GM18526 (cell line): ENCODE measurements around the gene CARMIL3.

Experiments
- POLR2A ChIP-seq: IDR thresholded peaks from 3 replicates; pipeline ENCODE4 v1.6.1; 2011; ENCODE audit not compliant: insufficient read length; ENCODE audit errors: extremely low read depth

Gene CARMIL3

GRCh38 chr14:24063263-24063836 lies 11.5 kb downstream of the CARMIL3 start:
- TF ChIP-seq POLR2A = no peak

GRCh38 chr14:24064091-24064795 lies 12.4 kb downstream of the CARMIL3 start:
- no peak for TF ChIP-seq POLR2A

DNA sequence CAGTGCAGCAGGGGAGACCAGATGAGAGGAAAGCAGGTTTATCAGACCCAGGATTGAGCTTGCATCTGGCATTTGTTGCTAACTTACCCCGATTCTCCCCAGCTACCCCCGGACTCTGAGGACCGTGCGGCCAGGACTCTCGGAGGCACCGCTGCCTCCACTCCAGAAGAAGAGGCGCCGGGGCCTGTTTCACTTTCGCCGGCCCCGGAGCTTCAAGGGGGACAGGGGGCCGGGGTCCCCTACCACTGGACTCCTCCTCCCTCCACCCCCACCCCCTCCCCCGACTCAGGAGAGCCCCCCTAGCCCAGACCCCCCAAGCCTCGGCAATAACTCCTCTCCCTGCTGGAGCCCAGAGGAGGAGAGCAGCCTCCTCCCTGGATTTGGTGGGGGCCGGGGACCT lies 13.0 kb downstream of the CARMIL3 start:
- TF ChIP-seq POLR2A = no peak

DNA sequence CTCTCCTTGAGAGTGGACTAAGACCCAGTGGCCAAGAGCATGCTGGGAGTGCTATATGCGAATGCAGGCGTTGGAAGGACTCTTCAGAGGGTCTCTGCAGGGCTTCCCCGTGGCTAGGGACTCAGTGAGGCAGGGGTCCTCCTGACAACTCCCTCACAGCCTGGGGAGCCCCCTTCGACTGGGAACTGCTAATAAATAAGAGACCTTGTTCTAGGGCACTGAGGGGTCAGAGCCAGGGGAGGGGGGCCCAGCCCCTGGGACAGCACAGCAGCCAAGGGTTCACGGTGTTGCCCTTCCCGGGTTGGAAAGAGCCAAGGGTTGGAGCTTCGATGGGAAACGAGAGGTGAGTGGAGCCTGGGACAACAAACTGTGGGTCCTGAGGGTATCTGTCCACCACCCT lies 13.6 kb downstream of the CARMIL3 start:
- TF ChIP-seq POLR2A = no peak

DNA sequence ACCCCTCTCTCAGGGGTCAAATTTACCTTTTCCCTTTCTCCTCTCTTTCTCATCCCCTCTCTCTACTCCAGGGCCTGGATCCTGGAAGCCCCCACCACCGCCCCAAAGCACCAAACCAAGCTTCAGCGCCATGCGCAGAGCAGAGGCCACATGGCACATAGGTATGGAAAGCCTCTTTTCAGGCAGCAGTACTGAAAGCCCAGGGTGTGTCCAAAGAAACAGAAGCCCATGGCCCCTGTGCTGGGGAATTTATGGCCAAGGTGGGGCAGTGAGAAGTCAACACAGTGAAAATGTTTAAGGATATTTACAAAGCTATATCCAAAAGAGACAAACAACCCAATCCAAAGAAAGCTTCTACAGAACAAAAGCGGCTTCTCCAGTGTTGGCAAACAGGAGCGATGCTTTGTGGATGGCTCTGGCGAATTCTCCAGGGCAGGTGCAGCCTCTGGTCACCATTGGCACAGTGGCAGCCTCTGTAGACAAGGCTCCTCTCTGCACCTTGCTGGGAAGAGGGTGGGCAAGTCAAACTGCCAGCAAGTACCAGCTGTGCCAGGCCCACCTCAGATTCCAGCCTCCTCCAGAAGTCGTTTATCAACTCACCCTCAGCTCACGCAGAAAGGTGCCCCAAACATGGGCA lies 14.8 kb downstream of the CARMIL3 start:
- TF ChIP-seq POLR2A = no peak

DNA sequence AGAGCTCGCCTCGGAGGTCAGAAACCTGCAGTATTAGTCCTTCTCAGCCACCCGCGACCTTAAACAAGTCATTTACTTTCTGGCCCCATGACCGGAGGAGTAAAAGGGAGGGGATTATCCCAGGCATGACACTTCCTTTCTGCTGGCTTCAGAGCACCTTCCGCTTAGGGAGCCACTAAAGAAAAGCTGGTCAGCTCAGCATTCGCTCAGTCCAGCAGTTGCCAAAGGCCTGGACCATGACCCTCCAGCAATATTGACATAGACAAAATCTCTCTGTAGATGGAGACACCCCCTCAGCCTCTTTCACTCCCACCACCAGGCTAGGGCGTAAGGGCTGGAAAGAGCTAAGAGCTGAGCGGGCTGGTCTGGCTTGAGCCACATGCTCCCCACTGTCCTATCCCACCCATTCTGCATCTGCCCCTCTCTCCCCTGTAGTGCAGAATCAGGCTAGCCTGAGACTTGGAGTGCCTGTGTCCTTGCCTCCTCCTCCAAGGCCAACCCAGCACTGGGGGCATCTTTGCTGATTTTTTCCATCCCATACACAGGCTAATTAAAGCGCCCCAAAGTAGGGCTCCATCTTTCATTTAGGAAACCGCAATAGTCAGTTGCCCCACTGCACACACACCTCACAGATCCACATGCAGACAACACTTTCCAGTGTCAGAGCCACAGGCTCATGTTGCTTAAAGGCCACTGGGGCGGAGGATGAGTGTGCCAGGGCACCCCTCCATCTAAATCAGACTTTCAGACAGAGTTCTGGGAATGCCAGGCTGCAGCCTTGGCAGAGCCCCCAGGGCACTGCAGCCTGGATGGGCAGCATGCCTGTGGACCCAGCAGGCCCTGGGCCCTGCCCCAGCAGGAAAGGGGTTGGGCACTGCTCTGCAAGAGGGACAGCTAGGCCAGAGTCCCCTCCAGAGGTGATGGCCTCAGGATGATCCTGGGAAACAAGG lies 15.6 kb downstream of the CARMIL3 start:
- TF ChIP-seq POLR2A = no peak

DNA sequence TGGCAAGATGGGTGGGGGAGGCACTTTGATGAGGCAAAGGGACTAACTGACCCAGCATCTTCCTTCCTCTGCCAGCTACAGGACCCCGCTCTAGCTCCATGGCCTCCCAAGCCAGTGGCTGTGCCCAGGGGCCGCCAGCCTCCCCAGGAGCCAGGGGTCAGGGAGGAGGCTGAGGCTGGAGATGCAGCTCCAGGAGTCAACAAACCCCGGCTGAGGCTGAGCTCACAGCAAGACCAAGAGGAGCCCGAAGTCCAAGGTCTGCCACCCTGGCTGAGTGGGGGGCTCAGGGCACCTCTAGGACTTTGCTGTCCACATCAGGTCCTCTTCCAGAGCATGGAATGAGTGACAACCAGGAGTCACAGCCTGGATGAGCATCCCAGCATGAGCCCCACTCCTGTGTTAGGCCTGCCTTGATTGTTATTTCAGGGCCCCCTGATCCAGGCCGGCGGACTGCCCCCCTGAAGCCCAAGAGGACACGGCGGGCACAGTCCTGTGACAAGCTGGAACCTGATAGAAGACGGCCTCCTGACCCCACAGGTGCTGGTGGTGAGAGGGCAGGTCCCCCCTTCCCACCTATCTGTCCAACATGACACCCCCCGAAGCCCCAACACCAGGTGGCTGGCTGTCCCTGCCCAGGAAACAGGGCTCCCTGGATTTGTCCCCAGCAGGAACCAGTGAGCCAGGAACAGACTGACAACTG lies 17.1 kb downstream of the CARMIL3 start:
- TF ChIP-seq POLR2A = no peak

- TF ChIP-seq POLR2A = no peak
These were observed 17.6 kb downstream of the CARMIL3 start for GRCh38 chr14:24069411-24069735.

- no peak for TF ChIP-seq POLR2A
These were observed 18.7 kb downstream of the CARMIL3 start for GRCh38 chr14:24070285-24071143.

DNA sequence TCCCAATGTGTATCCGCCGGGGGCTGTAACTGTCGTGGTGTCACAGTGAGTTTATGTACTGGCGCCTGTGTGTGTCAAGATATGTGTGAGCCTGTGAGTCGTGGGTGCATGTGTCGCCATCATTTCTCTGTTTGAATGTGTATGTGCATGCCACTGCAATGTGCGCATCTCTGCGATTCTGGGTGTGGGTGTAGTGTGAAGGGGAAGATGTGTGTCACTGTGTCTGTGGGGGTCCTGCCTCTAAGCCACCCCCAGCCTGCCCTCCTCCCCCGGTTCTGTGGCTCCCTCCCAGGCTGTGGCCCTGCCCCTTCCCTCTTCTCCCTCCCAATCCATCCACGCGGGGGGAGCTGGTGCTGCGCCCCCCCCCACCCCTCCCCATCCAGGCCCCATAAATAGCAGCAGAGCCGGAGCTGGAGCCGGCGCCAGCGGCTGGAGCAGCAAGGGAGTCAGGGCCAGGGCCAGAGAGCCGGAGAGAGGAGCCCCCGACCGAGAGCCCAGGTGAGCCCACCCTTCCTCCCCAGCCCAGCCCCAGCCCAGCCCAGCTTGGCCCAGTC lies 19.4 kb downstream of the CARMIL3 start, which contains the start of gene CPNE6:
Gene CPNE6, plus strand, starts transcription at position 419 of the 554 bp plus-strand sequence. CDS start 1,375 bp downstream, outside the sequence.
- no peak for TF ChIP-seq POLR2A

GRCh38 chr14:24071836-24072430 lies 20.1 kb downstream of the CARMIL3 start:
- no peak for TF ChIP-seq POLR2A

DNA sequence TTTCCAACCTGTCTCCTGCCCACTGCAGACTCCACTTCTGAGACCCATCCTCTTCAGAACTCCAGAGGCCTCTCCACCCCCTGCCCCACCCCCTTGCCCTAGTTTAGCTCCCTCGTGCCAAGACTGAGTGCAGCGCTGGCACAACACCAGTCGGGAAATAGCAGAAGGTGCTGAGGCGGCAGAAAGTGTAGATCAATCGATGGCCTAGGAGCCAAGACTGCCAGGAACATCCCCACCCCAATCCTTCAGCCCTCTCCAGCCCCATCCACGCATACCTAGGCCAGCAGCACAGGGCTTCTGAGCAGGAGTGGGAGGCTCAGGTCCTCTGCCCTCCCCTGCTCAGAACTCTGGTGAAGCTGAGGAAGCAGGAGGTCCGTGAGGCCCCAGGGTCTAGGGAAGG lies 20.6 kb downstream of the CARMIL3 start:
- TF ChIP-seq POLR2A = no peak
